Suprapubic skin (tissue), 3 donors: ENCODE data around the gene CASQ1.

Source experiments
- EP300 ChIP-seq: sonication (generic); formaldehyde crosslinking; IDR thresholded peaks from one replicate; pipeline ENCODE4 v1.6.1; 2017; ENCODE audit warnings: antibody characterized with exemption
- POLR2A ChIP-seq, 2 donors: fragments of 450-650 bp; IDR thresholded peaks; one replicate each; pipeline ENCODE4 v1.6.1; 2017; ENCODE audit warnings: antibody characterized with exemption in 2 of 2, mild to moderate bottlenecking in 2 of 2, moderate library complexity in 2 of 2
- TF ChIP-seq, protein P1 (sequence below), 2 donors: fragments of 200-600 bp in 1 of 2; fragments of 450-650 bp in 1 of 2; sonication (generic) in 1 of 2; IDR thresholded peaks; one replicate each; pipeline ENCODE4 v1.5.1; 2016 to 2019; ENCODE audit warnings: antibody characterized with exemption in 2 of 2, mild to moderate bottlenecking in 1 of 2, moderate library complexity in 1 of 2

- no peak for TF ChIP-seq EP300
- TF ChIP-seq, protein P1, sequence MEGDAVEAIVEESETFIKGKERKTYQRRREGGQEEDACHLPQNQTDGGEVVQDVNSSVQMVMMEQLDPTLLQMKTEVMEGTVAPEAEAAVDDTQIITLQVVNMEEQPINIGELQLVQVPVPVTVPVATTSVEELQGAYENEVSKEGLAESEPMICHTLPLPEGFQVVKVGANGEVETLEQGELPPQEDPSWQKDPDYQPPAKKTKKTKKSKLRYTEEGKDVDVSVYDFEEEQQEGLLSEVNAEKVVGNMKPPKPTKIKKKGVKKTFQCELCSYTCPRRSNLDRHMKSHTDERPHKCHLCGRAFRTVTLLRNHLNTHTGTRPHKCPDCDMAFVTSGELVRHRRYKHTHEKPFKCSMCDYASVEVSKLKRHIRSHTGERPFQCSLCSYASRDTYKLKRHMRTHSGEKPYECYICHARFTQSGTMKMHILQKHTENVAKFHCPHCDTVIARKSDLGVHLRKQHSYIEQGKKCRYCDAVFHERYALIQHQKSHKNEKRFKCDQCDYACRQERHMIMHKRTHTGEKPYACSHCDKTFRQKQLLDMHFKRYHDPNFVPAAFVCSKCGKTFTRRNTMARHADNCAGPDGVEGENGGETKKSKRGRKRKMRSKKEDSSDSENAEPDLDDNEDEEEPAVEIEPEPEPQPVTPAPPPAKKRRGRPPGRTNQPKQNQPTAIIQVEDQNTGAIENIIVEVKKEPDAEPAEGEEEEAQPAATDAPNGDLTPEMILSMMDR (IDR thresholded peaks at IDR 0.05): no peak
- TF ChIP-seq POLR2A (IDR thresholded peaks at IDR 0.05): no peak
Measured at GRCh38 chr1:160221089-160221488, 30.7 kb downstream of the CASQ1 start.
